ENCODE results near the gene ZFAND2B.
"Not testable (repeated sequence)": the region's sequence is repeated elsewhere in the genome, so short reads cannot be mapped to it uniquely, and the experiment has no call there.

Gene ZFAND2B

GRCh38 chr2:219186754-219187456, 19.7 kb upstream of the ZFAND2B start:
- no peak overlapping the region for H3K4me3 ChIP-seq
- DNase-seq (ENCODE audit: low spot score) = no peak
- TF ChIP-seq CTCF (IDR thresholded peaks at IDR 0.05) = no peak
- H3K27ac ChIP-seq = no peak overlapping the region

- no peak for TF ChIP-seq CTCF (IDR thresholded peaks at IDR 0.05)
- no peak overlapping the region for H3K4me3 ChIP-seq
- H3K27ac ChIP-seq = no peak overlapping the region
- no peak for DNase-seq (ENCODE audit: low spot score)
These were observed 9.2 kb upstream of the ZFAND2B start for GRCh38 chr2:219197388-219197787.

- DNase-seq (ENCODE audit: low spot score) = no peak
- Histone ChIP-seq H3K4me3 (no peak overlapping the region), H3K27ac (no peak overlapping the region)
- no peak for TF ChIP-seq CTCF (IDR thresholded peaks at IDR 0.05)
These were observed 7.6 kb upstream of the ZFAND2B start for GRCh38 chr2:219198974-219199373.

GRCh38 chr2:219199470-219200211, 6.9 kb upstream of the ZFAND2B start:
- TF ChIP-seq CTCF (IDR thresholded peaks at IDR 0.05) = no peak
- DNase-seq (ENCODE audit: low spot score) = no peak

GRCh38 chr2:219200502-219201326, 5.9 kb upstream of the ZFAND2B start:
- H3K4me3 ChIP-seq; DNase-seq (ENCODE audit: low spot score); H3K27ac ChIP-seq: not testable (repeated sequence)

More at GRCh38 chr2:219199470-219200211, 6.9 kb upstream of the ZFAND2B start:
- Histone ChIP-seq H3K4me3 (no peak overlapping the region), H3K27ac (no peak overlapping the region)

GRCh38 chr2:219201331-219201730, 5.3 kb upstream of the ZFAND2B start:
- DNase-seq (ENCODE audit: low spot score); H3K27ac ChIP-seq; H3K4me3 ChIP-seq: not testable (repeated sequence)

- no peak for DNase-seq (ENCODE audit: low spot score)
- Histone ChIP-seq H3K27ac (no peak overlapping the region), H3K4me3 (no peak overlapping the region)
- no peak for TF ChIP-seq CTCF (IDR thresholded peaks at IDR 0.05)
These were observed 2.0 kb upstream of the ZFAND2B start for GRCh38 chr2:219204425-219205164.
